HepG2 (cell line): Measurements from ENCODE around the gene MED23. TPM values are rescaled to one million over a fixed set of nuclear protein-coding genes. Genes with fewer than 3 reads are reported as not detected.

Source experiments
- ATAC-seq: fragments of 200-7000 bp; cut with Tn5 transposase; 3 replicates; pipeline ENCODE4 v1.9.1; 2020; ENCODE audit warnings: mild to moderate bottlenecking, moderate library complexity
- BruUV-seq: library from RNA; stranded (reverse); fragments of 400-500 nt; replicated peaks from 2 replicates; lab custom pipeline; 2021; lab: Mats Ljungman, UMichigan
- CTCF ChIA-PET: fragments of 300-600 bp; formaldehyde crosslinking; extraction: SDS; loops from one replicate; lab custom pipeline; 2021; ENCODE audit warnings: low total read pairs, inconsistent platforms, low intra/inter-chr PET ratio; lab: Yijun Ruan, JAX
- POLR2A ChIA-PET: fragments of 350-600 bp; sonication (Branson Sonifier 250); formaldehyde crosslinking; loops from one replicate; lab custom pipeline; 2020; ENCODE audit warnings: antibody characterized with exemption, inconsistent platforms; lab: Yijun Ruan, JAX
- DNase-seq: peaks from one replicate; pipeline ENCODE4 v3.0.0-alpha.2; 2015; ENCODE audit warnings: low spot score
- FAIRE-seq: peaks from 3 replicates; lab custom pipeline; 2011; peaks lifted over from hg19 to GRCh38; lab: Jason Lieb, UNC
- H2AFZ ChIP-seq: one replicate; pipeline ENCODE4 v1.6.1; 2011; ENCODE audit warnings: low read length, inconsistent platforms
- H3K27ac ChIP-seq: fragments of 300-600 bp; 3 replicates; pipeline ENCODE4 v1.8.0; 2011; ENCODE audit warnings: mixed run types, mild to moderate bottlenecking, mixed read lengths, low read length, inconsistent platforms; ENCODE audit not compliant: insufficient read depth; ENCODE audit errors: extremely low read length
- H3K27me3 ChIP-seq, 2 experiments: fragments of 200-600 bp in 1 of 2; 2 replicates in 1 of 2; 3 replicates in 1 of 2; pipeline versions ENCODE4 v1.6.0 to v1.8.0; 2011; ENCODE audit warnings: low read length in 2 of 2, mild to moderate bottlenecking in 2 of 2, moderate library complexity in 2 of 2, inconsistent platforms in 1 of 2; ENCODE audit not compliant: insufficient read depth in 2 of 2, control insufficient read depth in 1 of 2
- H3K36me3 ChIP-seq, 2 experiments: fragments of 200-600 bp in 1 of 2; replicated peaks in 1 of 2; 2 replicates in 1 of 2; 3 replicates in 1 of 2; pipeline versions ENCODE4 v1.5.1 to v1.8.0; 2011; ENCODE audit warnings: low read length in 2 of 2, inconsistent platforms in 1 of 2; ENCODE audit not compliant: insufficient read depth in 2 of 2, control insufficient read depth in 1 of 2
- H3K4me1 ChIP-seq: 2 replicates; pipeline ENCODE4 v1.5.1; 2012; ENCODE audit warnings: low read length, inconsistent platforms; ENCODE audit not compliant: insufficient read depth
- H3K4me2 ChIP-seq: 2 replicates; pipeline ENCODE4 v1.6.0; 2011; ENCODE audit warnings: low read depth, low read length, inconsistent platforms
- H3K4me3 ChIP-seq, 3 experiments: fragments of 200-600 bp in 1 of 3; sonication (generic), shearing (Covaris generic) in 1 of 3; replicated peaks in 1 of 3; 2 replicates each; pipeline ENCODE4 v1.5.1; 2011 to 2016; ENCODE audit warnings: low read length in 3 of 3, inconsistent platforms in 2 of 3, low read depth in 2 of 3, mild to moderate bottlenecking in 2 of 3, control low read depth in 1 of 3, mixed read lengths in 1 of 3; ENCODE audit not compliant: insufficient read depth in 1 of 3
- H3K79me2 ChIP-seq: one replicate; pipeline ENCODE4 v1.6.1; 2011; ENCODE audit warnings: low read length, inconsistent platforms; ENCODE audit not compliant: insufficient read depth
- H3K9ac ChIP-seq: 2 replicates; pipeline ENCODE4 v1.6.0; 2011; ENCODE audit warnings: mild to moderate bottlenecking, low read depth, low read length, inconsistent platforms; ENCODE audit not compliant: insufficient read depth
- H3K9me3 ChIP-seq: 2 replicates; pipeline ENCODE4 v1.5.1; 2012; ENCODE audit warnings: mild to moderate bottlenecking, low read length
- H4K20me1 ChIP-seq: 2 replicates; pipeline ENCODE4 v1.6.0; 2011; ENCODE audit warnings: inconsistent platforms, mild to moderate bottlenecking, low read length, moderate library complexity; ENCODE audit not compliant: insufficient read depth
- ATF7 ChIP-seq, 2 experiments: fragments of 450-650 bp in 1 of 2; sonication (generic) in 1 of 2; formaldehyde crosslinking in 1 of 2; IDR thresholded peaks; 2 replicates each; pipeline versions ENCODE4 v1.4.0 to v1.6.1; 2016 to 2020; ENCODE audit warnings: antibody characterized with exemption in 1 of 2, mild to moderate bottlenecking in 1 of 2, missing genetic modification reagents in 1 of 2
- CREB1 ChIP-seq, 2 experiments: fragments of 450-650 bp in 1 of 2; IDR thresholded peaks; 2 replicates each; pipeline ENCODE4 v1.6.1; 2016 to 2017; ENCODE audit warnings: control low read depth in 1 of 2, mild to moderate bottlenecking in 1 of 2, missing compliant biosample characterization in 1 of 2, missing genetic modification characterization in 1 of 2
- FIP1L1 ChIP-seq: fragments of 200-400 bp; formaldehyde crosslinking; IDR thresholded peaks from 2 replicates; pipeline ENCODE4 v1.6.1; 2018; ENCODE audit warnings: low read depth, mild to moderate bottlenecking, low read length, moderate library complexity, borderline replicate concordance; ENCODE audit not compliant: insufficient read depth
- HHEX ChIP-seq: IDR thresholded peaks from 2 replicates; pipeline ENCODE4 v1.6.1; 2016; ENCODE audit warnings: control low read depth
- HNRNPL ChIP-seq: fragments of 200-400 bp; formaldehyde crosslinking; IDR thresholded peaks from 2 replicates; pipeline ENCODE4 v1.6.1; 2017; ENCODE audit warnings: mild to moderate bottlenecking, low read depth, low read length
- KDM1A ChIP-seq: IDR thresholded peaks from 2 replicates; pipeline ENCODE4 v1.6.1; 2016; ENCODE audit warnings: missing compliant biosample characterization
- MAZ ChIP-seq, 2 experiments: sonication (generic) in 1 of 2; formaldehyde crosslinking in 1 of 2; IDR thresholded peaks; 2 replicates each; pipeline versions ENCODE4 v1.5.0 to v1.6.1; 2012 to 2020; ENCODE audit warnings: low read depth in 2 of 2, mild to moderate bottlenecking in 2 of 2, borderline replicate concordance in 1 of 2, improper control_type of control experiment in 1 of 2, low read length in 1 of 2, missing genetic modification reagents in 1 of 2, moderate library complexity in 1 of 2
- NCOA2 ChIP-seq: sonication (generic); formaldehyde crosslinking; IDR thresholded peaks from 2 replicates; pipeline ENCODE4 v1.8.0; 2022; ENCODE audit warnings: inconsistent platforms
- ONECUT2 ChIP-seq: sonication (generic); formaldehyde crosslinking; IDR thresholded peaks from 2 replicates; pipeline ENCODE4 v1.4.0; 2020; ENCODE audit warnings: missing genetic modification reagents
- RAD51 ChIP-seq: fragments of 450-650 bp; IDR thresholded peaks from 2 replicates; pipeline ENCODE4 v1.6.1; 2016; ENCODE audit warnings: borderline replicate concordance
- ZBTB7A ChIP-seq: sonication (generic); formaldehyde crosslinking; IDR thresholded peaks from 2 replicates; pipeline ENCODE4 v1.8.0; 2022; ENCODE audit warnings: mild to moderate bottlenecking, missing genetic modification reagents
- ZNF121 ChIP-seq: sonication (generic); formaldehyde crosslinking; IDR thresholded peaks from 2 replicates; pipeline ENCODE4 v1.5.0; 2020; ENCODE audit warnings: mild to moderate bottlenecking, missing genetic modification reagents
- ZNF234 ChIP-seq: sonication (generic); formaldehyde crosslinking; conservative IDR thresholded peaks from 2 replicates; pipeline ENCODE4 v1.5.1; 2020; ENCODE audit warnings: mild to moderate bottlenecking, missing genetic modification reagents
- WGBS: methylation state at CpG from one replicate; pipeline ENCODE4 v1.1.6; 2017; ENCODE audit warnings: low lambda C conversion rate; 5-methylcytosine and 5-hydroxymethylcytosine counted together
- in situ Hi-C: cut with HindIII; loops from 2 replicates; pipeline ENCODE4 v1.10.0; 2017; ENCODE audit warnings: low pct_unique_long_range_greater_than_20kb; ENCODE audit not compliant: extremely low pct_ligation_motif_present
- intact Hi-C: fragments of 100-400 bp; cut with micrococcal nuclease; formaldehyde crosslinking; loops from one replicate; pipeline ENCODE4 v1.10.0; 2022; ENCODE audit not compliant: unreplicated experiment
- polyA plus RNA-seq, 8 experiments: library from polyadenylated mRNA; depleted of rRNA in 3 of 8; stranded (reverse) in 7 of 8; unstranded in 1 of 8; fragments of >200 nt; fragmentation: Illumina TruSeq in 4 of 8; extraction: Trizol in 4 of 8; gene quantifications; 2 replicates each; pipeline versions ENCODE4 v1.2.1 to v1.2.3, GENCODE V29; 2011 to 2016; ENCODE audit warnings: low read depth in 4 of 8, missing spikeins in 1 of 8, mixed read lengths in 1 of 8; ENCODE audit not compliant: insufficient read depth in 1 of 8
- total RNA-seq, 5 experiments: library from RNA; depleted of rRNA; stranded (reverse); fragments of >200 nt; fragmentation: Illumina TruSeq; extraction: Trizol; gene quantifications; 2 replicates each; pipeline ENCODE4 v1.2.3, GENCODE V29; 2016; ENCODE audit warnings: low read depth in 1 of 5
- TF ChIP-seq, protein P1 (sequence below): sonication (generic); formaldehyde crosslinking; IDR thresholded peaks from 2 replicates; pipeline ENCODE4 v1.4.0; 2020; ENCODE audit warnings: missing genetic modification reagents
- TF ChIP-seq, protein P2 (sequence below): sonication (generic); formaldehyde crosslinking; conservative IDR thresholded peaks from 2 replicates; pipeline ENCODE4 v1.5.0; 2020; ENCODE audit warnings: missing genetic modification reagents

The MED23 gene
- total and polyA plus RNA-seq, 2 of the 13 experiments (the other 11 are each of a cell fraction or from before 2014, with no cell fraction given) = 34.9 to 50.5 TPM

DNA sequence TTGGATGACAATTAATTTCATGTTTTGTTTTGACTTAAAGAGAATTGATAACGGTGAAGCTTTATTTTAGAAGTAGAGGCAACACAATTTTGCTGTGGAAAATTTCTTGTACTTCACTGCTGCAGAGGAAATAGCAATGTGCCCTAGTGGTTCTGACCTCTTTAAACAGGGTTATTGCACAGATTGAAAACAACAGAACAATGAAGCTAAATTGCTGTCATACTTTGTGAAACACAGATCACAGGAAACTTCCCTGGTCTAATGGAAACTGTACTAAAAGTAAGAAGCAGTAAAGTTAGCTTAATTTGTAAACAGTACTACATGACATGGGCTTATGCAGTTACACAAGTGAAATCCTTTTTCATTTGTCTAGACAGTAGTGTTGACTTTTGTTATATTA, 41.8 kb upstream of the MED23 start:
- no peak overlapping the region for H3K4me2 ChIP-seq
- H3K4me3 ChIP-seq = no peak overlapping the region
- BruUV-seq = no TSS peak
- ATAC-seq (no peak), DNase-seq (no peak), FAIRE-seq (no peak)
- in situ Hi-C loops (no loop called here), intact Hi-C loops (no loop called here)
- no peaks in the 10 kb centered on the region for H3K79me2 ChIP-seq
- H3K36me3 ChIP-seq = peaks cover 13 to 53% of the 10 kb centered on the region in 2 experiments
- POLR2A ChIA-PET = no interaction called here
- H3K27me3 ChIP-seq = no peaks in the 10 kb centered on the region
- H4K20me1 ChIP-seq = no peaks in the 10 kb centered on the region
- no peak overlapping the region for H3K9ac ChIP-seq
- WGBS = 95% methylated on average over 1 of the region's 1 CpG
- H3K4me1 ChIP-seq = no peaks in the 10 kb centered on the region
- H2AFZ ChIP-seq = no peak overlapping the region
- no peak for TF ChIP-seq NCOA2 (CRISPR knock-in tag)
- TF ChIP-seq FIP1L1 = no peak
- H3K9me3 ChIP-seq = no peaks in the 10 kb centered on the region
- H3K27ac ChIP-seq = no peak overlapping the region
- CTCF ChIA-PET = no interaction called here

DNA sequence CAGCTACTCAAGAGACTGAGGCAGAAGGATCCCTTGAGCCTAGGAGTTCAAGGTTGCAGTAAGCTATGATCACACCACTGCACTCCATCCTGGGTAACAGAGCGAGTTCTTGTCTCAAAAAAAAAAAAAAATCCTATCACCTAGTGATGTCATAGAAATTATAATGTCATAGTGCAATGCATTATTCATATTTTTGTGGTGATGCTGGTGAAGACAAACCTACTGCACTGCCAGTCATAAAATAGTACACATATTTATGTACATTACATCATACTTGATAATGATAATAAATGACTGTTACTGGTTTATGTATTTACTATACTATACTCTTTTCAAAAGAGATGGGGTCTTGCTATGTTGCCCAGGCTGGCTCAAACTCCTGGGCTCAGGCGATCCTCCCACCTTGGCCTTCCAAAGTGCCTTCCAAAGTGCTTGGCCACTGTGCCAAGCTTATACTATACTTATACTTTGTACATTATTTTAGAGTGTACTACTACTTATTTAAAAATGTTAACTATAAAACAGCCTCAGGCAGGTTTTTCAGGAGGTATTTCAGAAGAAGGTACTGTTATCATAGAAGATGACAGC, 35.6 kb upstream of the MED23 start:
- 91% methylated on average over 2 of the region's 2 CpGs for WGBS

More for the DNA sequence above, 35.6 kb upstream of the MED23 start:
- FAIRE-seq (no peak), DNase-seq (no peak), ATAC-seq (no peak)
- no TSS peak for BruUV-seq
- Histone ChIP-seq H3K4me1 (no peaks in the 10 kb centered on the region), H3K9me3 (peaks cover 5% of the 10 kb centered on the region; the same call in 1 of the 2 replicates), H3K4me2 (no peak overlapping the region), H3K9ac (no peak overlapping the region), H3K27ac (no peak overlapping the region), H3K79me2 (no peaks in the 10 kb centered on the region), H3K4me3 (no peak overlapping the region), H3K36me3 (peaks cover 6 to 69% of the 10 kb centered on the region in 2 experiments; a peak in 4 of 5 replicates)
- intact Hi-C loops = no loop called here
- POLR2A ChIA-PET = no interaction called here
- in situ Hi-C loops = no loop called here
- TF ChIP-seq, protein P1, sequence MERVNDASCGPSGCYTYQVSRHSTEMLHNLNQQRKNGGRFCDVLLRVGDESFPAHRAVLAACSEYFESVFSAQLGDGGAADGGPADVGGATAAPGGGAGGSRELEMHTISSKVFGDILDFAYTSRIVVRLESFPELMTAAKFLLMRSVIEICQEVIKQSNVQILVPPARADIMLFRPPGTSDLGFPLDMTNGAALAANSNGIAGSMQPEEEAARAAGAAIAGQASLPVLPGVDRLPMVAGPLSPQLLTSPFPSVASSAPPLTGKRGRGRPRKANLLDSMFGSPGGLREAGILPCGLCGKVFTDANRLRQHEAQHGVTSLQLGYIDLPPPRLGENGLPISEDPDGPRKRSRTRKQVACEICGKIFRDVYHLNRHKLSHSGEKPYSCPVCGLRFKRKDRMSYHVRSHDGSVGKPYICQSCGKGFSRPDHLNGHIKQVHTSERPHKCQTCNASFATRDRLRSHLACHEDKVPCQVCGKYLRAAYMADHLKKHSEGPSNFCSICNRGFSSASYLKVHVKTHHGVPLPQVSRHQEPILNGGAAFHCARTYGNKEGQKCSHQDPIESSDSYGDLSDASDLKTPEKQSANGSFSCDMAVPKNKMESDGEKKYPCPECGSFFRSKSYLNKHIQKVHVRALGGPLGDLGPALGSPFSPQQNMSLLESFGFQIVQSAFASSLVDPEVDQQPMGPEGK (CRISPR knock-in tag) = no peak
- TF ChIP-seq HHEX (CRISPR knock-in tag) (no peak), ZBTB7A (CRISPR knock-in tag) (no peak), ONECUT2 (CRISPR knock-in tag) (no peak), KDM1A (CRISPR knock-in tag) (no peak), ZNF234 (CRISPR knock-in tag) (no peak), ZNF121 (CRISPR knock-in tag) (peak; percentile 79), MAZ (IDR thresholded peaks at IDR 0.05; ENCODE audit: borderline replicate concordance, low read depth, low read length) (no peak), MAZ (CRISPR knock-in tag; IDR thresholded peaks at IDR 0.05; ENCODE audit: low read depth) (no peak), ATF7 (IDR thresholded peaks at IDR 0.05) (peak; percentile 66), ATF7 (CRISPR knock-in tag; IDR thresholded peaks at IDR 0.05) (no peak), RAD51 (no peak), HNRNPL (no peak), CREB1 (IDR thresholded peaks at IDR 0.05) (peak; percentile 83), CREB1 (CRISPR knock-in tag; IDR thresholded peaks at IDR 0.05) (no peak)
- TF ChIP-seq, protein P2, sequence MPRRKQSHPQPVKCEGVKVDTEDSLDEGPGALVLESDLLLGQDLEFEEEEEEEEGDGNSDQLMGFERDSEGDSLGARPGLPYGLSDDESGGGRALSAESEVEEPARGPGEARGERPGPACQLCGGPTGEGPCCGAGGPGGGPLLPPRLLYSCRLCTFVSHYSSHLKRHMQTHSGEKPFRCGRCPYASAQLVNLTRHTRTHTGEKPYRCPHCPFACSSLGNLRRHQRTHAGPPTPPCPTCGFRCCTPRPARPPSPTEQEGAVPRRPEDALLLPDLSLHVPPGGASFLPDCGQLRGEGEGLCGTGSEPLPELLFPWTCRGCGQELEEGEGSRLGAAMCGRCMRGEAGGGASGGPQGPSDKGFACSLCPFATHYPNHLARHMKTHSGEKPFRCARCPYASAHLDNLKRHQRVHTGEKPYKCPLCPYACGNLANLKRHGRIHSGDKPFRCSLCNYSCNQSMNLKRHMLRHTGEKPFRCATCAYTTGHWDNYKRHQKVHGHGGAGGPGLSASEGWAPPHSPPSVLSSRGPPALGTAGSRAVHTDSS (CRISPR knock-in tag) = no peak
- TF ChIP-seq, all 625 proteins: peak for 3
- CTCF ChIA-PET = no interaction called here
- H2AFZ ChIP-seq = no peak overlapping the region
- no peaks in the 10 kb centered on the region for H4K20me1 ChIP-seq
- no peaks in the 10 kb centered on the region for H3K27me3 ChIP-seq
